ENCODE data around the gene GLA. TPM values are rescaled to one million over a fixed set of nuclear protein-coding genes. Genes with fewer than 3 reads are reported as not detected.

The GLA gene
- total RNA-seq, 1 experiment from 2014 or later, result 115 TPM

- no peak for ATAC-seq
- Histone ChIP-seq H3K9me3 (ENCODE audit: control insufficient read depth, insufficient read depth, low read depth, low read length) (no peaks in the 10 kb centered on the region), H3K27ac (ENCODE audit: low read length) (no peak overlapping the region), H3K4me1 (ENCODE audit: control insufficient read depth, insufficient read depth, low read length) (no peaks in the 10 kb centered on the region), H3K36me3 (ENCODE audit: control insufficient read depth, insufficient read depth, low read length) (no peaks in the 10 kb centered on the region), H3K27me3 (ENCODE audit: control insufficient read depth, insufficient read depth, low read length) (no peaks in the 10 kb centered on the region), H3K4me3 (ENCODE audit: low read depth in 2 of 2, low read length in 2 of 2) (no peak overlapping the region)
- BruUV-seq (replicated peaks), result no TSS peak
- DNase-seq (ENCODE audit: low read depth, low spot score), result no peak
- in situ Hi-C loops (cut with HindIII; ENCODE audit: low pct_unique_long_range_greater_than_20kb, low sequenced_read_pairs) (no loop called here), intact Hi-C loops (cut with micrococcal nuclease; ENCODE audit: unreplicated experiment) (no loop called here)
- CTCF ChIA-PET, result interaction anchor here (1.6 kb wide), 1 partner anchor 28 kb away, joined by 5 read pairs; the partner anchor contains the start of gene RPL36A
- TF ChIP-seq CTCF (IDR thresholded peaks at IDR 0.05) (no peak), REST (IDR thresholded peaks at IDR 0.05; ENCODE audit: insufficient read depth in 1 of 2, low read depth in 2 of 2, low read length in 1 of 2) (no peak), POLR2AphosphoS5 (IDR thresholded peaks at IDR 0.05; ENCODE audit: low read depth, low read length) (no peak), TCF7L2 (IDR thresholded peaks at IDR 0.05; ENCODE audit: low read depth, low read length) (no peak), SIN3A (IDR thresholded peaks at IDR 0.05; ENCODE audit: borderline replicate concordance, insufficient read depth, low read depth, low read length) (no peak)
- POLR2A ChIA-PET, result no interaction called here
Observed at GRCh38 chrX:101362116-101362515, 45.6 kb downstream of the GLA start.

GRCh38 chrX:101360390-101360789, 47.3 kb downstream of the GLA start:
- intact Hi-C loops (cut with micrococcal nuclease; ENCODE audit: unreplicated experiment) (no loop called here), in situ Hi-C loops (cut with HindIII; ENCODE audit: low pct_unique_long_range_greater_than_20kb, low sequenced_read_pairs) (no loop called here)
- H3K27me3 ChIP-seq (ENCODE audit: control insufficient read depth, insufficient read depth, low read length), result no peaks in the 10 kb centered on the region
- no peaks in the 10 kb centered on the region for H3K36me3 ChIP-seq (ENCODE audit: control insufficient read depth, insufficient read depth, low read length)
- no peak overlapping the region for H3K4me3 ChIP-seq (ENCODE audit: low read depth in 2 of 2, low read length in 2 of 2)
- DNase-seq (ENCODE audit: low read depth, low spot score), result no peak
- TF ChIP-seq POLR2AphosphoS5 (IDR thresholded peaks at IDR 0.05; ENCODE audit: low read depth, low read length) (no peak), CTCF (IDR thresholded peaks at IDR 0.05) (no peak), SIN3A (IDR thresholded peaks at IDR 0.05; ENCODE audit: borderline replicate concordance, insufficient read depth, low read depth, low read length) (no peak)
- no peaks in the 10 kb centered on the region for H3K9me3 ChIP-seq (ENCODE audit: control insufficient read depth, insufficient read depth, low read depth, low read length)
- ChIA-PET CTCF (no interaction called here), POLR2A (no interaction called here)
- ATAC-seq, result no peak
- BruUV-seq (replicated peaks), result no TSS peak
- H3K4me1 ChIP-seq (ENCODE audit: control insufficient read depth, insufficient read depth, low read length), result no peaks in the 10 kb centered on the region
- H3K27ac ChIP-seq (ENCODE audit: low read length), result no peak overlapping the region

Measured in Panc1 (cell line).